B cell (primary cell): Measurements from ENCODE around the gene GIGYF1.
"Not testable (repeated sequence)": the region's sequence is repeated elsewhere in the genome, so short reads cannot be mapped to it uniquely, and the experiment has no call there.

Experiments used
- EZH2 ChIP-seq: IDR thresholded peaks from 2 replicates; pipeline ENCODE4 v1.6.1; 2012; ENCODE audit warnings: borderline replicate concordance, low read depth, mild to moderate bottlenecking, moderate library complexity, low read length; ENCODE audit not compliant: insufficient read depth, poor library complexity, severe bottlenecking
- TF ChIP-seq, protein P1 (sequence below): fragments of 200-600 bp; IDR thresholded peaks from one replicate; pipeline ENCODE4 v1.8.0; 2022; ENCODE audit warnings: antibody characterized with exemption, mild to moderate bottlenecking

GRCh38 chr7:100717073-100717472 lies 23.0 kb upstream of the GIGYF1 start:
- TF ChIP-seq, protein P1, sequence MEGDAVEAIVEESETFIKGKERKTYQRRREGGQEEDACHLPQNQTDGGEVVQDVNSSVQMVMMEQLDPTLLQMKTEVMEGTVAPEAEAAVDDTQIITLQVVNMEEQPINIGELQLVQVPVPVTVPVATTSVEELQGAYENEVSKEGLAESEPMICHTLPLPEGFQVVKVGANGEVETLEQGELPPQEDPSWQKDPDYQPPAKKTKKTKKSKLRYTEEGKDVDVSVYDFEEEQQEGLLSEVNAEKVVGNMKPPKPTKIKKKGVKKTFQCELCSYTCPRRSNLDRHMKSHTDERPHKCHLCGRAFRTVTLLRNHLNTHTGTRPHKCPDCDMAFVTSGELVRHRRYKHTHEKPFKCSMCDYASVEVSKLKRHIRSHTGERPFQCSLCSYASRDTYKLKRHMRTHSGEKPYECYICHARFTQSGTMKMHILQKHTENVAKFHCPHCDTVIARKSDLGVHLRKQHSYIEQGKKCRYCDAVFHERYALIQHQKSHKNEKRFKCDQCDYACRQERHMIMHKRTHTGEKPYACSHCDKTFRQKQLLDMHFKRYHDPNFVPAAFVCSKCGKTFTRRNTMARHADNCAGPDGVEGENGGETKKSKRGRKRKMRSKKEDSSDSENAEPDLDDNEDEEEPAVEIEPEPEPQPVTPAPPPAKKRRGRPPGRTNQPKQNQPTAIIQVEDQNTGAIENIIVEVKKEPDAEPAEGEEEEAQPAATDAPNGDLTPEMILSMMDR, result not testable (repeated sequence)
- TF ChIP-seq EZH2, result not testable (repeated sequence)
